ENCODE measurements around the gene NABP2. TPM values are rescaled to one million over a fixed set of nuclear protein-coding genes. Genes with fewer than 3 reads are reported as not detected.

Gene NABP2
- total RNA-seq, 1 experiment from 2014 or later: 49.0 TPM

DNA sequence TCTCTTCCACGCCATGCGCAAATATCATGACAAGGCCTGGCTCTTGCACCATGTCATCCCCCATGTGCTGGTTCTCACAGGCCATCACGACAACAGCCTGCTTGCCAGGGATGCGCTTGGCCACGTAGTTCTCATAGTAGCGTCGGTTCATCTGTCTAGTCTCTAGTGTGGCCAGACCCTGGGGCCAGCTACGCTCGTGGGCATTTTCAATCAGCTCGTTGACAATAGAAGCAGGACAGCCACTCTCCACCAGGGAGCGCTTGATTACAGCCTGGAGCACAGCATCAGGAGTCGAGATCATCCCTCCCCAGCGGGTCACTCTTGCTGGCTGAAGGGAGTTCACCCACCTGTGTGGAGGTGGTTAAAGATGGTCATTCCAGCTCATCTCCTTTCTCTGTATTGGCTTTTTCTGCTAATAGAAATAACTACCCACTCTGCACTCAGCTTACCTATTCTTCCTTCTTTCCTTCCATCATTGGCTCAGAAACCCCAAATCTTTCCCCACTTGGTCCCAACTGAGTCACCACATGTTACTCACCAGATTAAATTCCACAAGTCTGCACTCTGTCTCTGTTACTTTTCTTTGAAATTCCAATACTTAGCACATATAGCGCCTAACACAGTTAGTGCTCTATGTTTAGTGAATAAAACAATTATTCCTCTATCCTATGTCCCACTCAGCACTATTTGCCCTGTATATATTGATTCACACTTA, 17.5 kb upstream of the NABP2 start:
- Histone ChIP-seq H3K79me1 (ENCODE audit: insufficient read depth, low read depth, low read length, poor library complexity, severe bottlenecking) (no peaks in the 10 kb centered on the region), H3T11ph (ENCODE audit: low read length) (no peak overlapping the region), H3K9ac (ENCODE audit: extremely low read depth, insufficient read length, low read length) (no peak overlapping the region), H2BK5ac (ENCODE audit: insufficient read length, low read length) (no peak overlapping the region), H2BK120ac (ENCODE audit: low read depth, low read length, poor library complexity, severe bottlenecking) (no peak overlapping the region), H3K23ac (ENCODE audit: insufficient read length, low read depth, low read length) (no peak overlapping the region), H2AK5ac (ENCODE audit: insufficient read length, low read length) (no peak overlapping the region), H3K4me2 (ENCODE audit: insufficient read depth, insufficient read length, low read length) (no peak overlapping the region), H3K18ac (ENCODE audit: insufficient read length, low read depth, low read length) (no peak overlapping the region), H2BK15ac (ENCODE audit: low read depth, low read length) (no peak overlapping the region), H3K27ac (ENCODE audit: insufficient read length, low read depth, low read length) (no peak overlapping the region), H4K91ac (ENCODE audit: insufficient read length, low read depth, low read length) (no peak overlapping the region), H2AFZ (ENCODE audit: low read length) (no peak overlapping the region), H3K4me1 (ENCODE audit: insufficient read depth, low read length) (no peaks in the 10 kb centered on the region), H3K56ac (ENCODE audit: insufficient read length, low read depth, low read length) (no peak overlapping the region), H4K8ac (replicated peaks; ENCODE audit: insufficient read length, low read depth, low read length) (no peak overlapping the region), H2BK20ac (ENCODE audit: low read depth, low read length, poor library complexity, severe bottlenecking) (no peak overlapping the region), H4K5ac (ENCODE audit: insufficient read length, low read depth, low read length) (no peak overlapping the region), H3K79me2 (ENCODE audit: insufficient read depth, low read length) (no peaks in the 10 kb centered on the region), H3K9me3 (ENCODE audit: control insufficient read depth, low read depth, low read length) (no peaks in the 10 kb centered on the region), H3K4ac (ENCODE audit: low read depth, low read length) (no peak overlapping the region), H4K20me1 (ENCODE audit: control insufficient read depth, insufficient read depth, insufficient read length) (no peaks in the 10 kb centered on the region), H3K27me3 (ENCODE audit: insufficient read depth, low read length) (no peaks in the 10 kb centered on the region), H3K14ac (ENCODE audit: insufficient read depth, low read length) (no peak overlapping the region), H3K23me2 (ENCODE audit: insufficient read length, low read depth, low read length, poor library complexity, severe bottlenecking) (no peaks in the 10 kb centered on the region), H2BK12ac (ENCODE audit: insufficient read length, low read depth, low read length) (no peak overlapping the region)
- no peak overlapping the region; a peak in 1 of 7 replicates for H3K27ac Mint-ChIP-seq
- H3K27me3 Mint-ChIP-seq (ENCODE audit: low read depth): no peaks in the 10 kb centered on the region
- H3K36me3 Mint-ChIP-seq (ENCODE audit: insufficient read depth in 1 of 3, low read depth in 3 of 3): peaks cover 36 to 71% (median 61%) of the 10 kb centered on the region in 3 experiments; a peak in 6 of 7 replicates
- DNase-seq: peak; percentile 88
- peak; percentile 80 for TF ChIP-seq CTCF (conservative IDR thresholded peaks at IDR 0.05)
- WGBS (ENCODE audit: extremely low coverage, insufficient read length, low lambda C conversion rate): no CpG with 5 or more reads among the region's 14 CpGs
- no peaks in the 10 kb centered on the region for H3K4me1 Mint-ChIP-seq
- no peaks in the 10 kb centered on the region for H3K9me3 Mint-ChIP-seq
- no peak overlapping the region for H3K4me3 Mint-ChIP-seq
